Fibroblast of the conjunctiva (primary cell): ENCODE measurements around the gene CACNA1C.
"Not testable (repeated sequence)": the region's sequence is repeated elsewhere in the genome, so short reads cannot be mapped to it uniquely, and the experiment has no call there.

ENCODE experiments used
- DNase-seq: peaks from one replicate; pipeline ENCODE4 v3.0.0-alpha.2; 2010; ENCODE audit warnings: low read depth

The CACNA1C gene

DNA sequence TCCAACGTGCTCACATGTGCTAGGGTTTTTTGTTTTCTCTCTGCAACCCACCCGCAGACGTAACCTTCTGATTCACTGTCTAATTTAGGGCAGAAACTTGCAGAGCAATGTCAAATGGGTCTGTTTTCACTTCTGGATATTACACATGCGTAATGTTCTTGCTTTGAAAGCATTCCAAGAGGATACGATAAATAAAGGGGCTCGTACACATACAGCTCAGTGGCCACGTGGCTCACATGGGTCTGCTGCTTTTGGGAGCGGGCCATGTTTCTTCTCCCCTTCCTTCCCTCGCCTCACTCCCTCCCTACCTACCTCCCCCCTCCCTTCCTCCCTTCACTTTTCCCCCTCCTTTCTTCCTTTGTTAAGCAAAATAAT lies 23.4 kb downstream of the CACNA1C start:
- peak; percentile 26 for DNase-seq

GRCh38 chr12:2076728-2077127 lies 23.9 kb downstream of the CACNA1C start:
- DNase-seq: no peak

- no peak for DNase-seq
Observed at GRCh38 chr12:2080604-2081003, 27.8 kb downstream of the CACNA1C start.

GRCh38 chr12:2082321-2082720 lies 29.5 kb downstream of the CACNA1C start:
- DNase-seq: no peak

GRCh38 chr12:2083008-2083407 lies 30.2 kb downstream of the CACNA1C start:
- DNase-seq: no peak

DNA sequence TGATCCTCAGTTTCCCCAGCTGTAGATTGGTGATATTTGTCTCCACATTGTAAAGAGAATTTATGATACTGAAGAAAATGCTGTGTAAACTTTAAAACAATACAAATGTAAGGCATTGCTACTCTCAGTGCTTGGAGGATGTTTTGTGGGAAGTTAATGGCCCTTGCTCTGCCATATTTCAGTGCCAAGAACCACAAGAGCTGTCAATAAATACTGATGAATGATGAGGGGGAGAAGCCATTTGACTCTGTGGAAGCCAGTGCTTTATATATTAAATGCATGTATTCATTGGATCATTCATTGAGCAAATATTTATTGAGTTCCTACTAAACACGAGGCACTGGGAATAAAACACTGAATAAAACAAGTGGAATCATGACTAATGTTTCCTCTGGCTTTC lies 30.8 kb downstream of the CACNA1C start:
- no peak for DNase-seq

DNA sequence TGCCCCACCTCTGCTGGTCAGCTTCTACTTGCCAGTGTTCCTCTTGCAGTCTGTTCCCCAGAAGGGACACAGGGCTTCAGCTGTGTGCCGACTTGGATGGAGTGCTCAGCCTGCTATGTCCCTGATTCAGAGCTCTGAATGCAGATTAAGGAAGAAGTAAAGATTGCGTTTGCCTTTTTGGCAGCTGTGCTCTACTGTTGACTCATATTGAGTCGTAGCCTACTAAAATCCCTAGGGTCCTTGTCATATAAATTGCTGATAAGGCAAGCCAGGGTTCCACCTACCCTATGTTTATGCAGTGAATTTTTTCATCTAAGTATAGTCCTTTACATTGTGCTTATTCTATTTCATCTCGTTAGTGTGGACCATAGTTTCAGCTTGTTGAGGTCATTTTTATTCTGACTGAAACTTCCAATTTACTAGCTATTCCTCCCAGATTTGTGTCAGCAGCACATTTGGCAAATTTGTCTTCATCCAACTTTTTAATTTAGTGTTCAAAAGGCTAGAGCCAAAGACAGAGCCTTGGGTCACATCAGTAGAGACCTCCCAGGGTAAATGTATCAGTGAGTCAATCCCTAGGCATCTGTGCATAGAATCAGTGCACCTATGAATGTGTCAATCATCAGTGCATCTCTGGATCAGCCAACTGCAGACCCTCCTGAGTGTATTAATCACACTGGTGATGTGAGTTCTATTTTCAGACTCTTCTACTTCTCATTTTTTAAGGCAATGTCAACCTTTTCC lies 31.9 kb downstream of the CACNA1C start:
- DNase-seq: peak; percentile 42

DNA sequence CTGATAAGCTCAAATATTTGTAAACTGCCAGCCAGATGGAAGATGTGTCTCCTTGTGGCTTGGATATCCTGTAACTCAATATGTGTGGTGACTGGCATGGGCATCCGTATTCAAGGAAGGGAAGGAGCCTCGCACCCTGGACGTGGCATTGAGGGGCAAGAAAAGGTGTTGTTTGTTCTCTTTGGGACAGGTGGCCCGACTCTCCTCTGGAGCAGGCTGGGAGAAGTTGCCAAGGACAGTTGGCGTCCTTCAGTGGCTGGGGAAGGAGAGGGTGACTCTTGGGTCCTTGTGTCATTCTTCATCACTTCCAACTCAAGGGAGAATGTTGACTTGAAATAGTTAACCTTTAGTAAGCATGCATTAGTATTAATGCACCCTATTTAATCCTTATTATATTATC lies 39.6 kb downstream of the CACNA1C start:
- DNase-seq: no peak

GRCh38 chr12:2092890-2093289 lies 40.1 kb downstream of the CACNA1C start:
- DNase-seq: no peak

DNA sequence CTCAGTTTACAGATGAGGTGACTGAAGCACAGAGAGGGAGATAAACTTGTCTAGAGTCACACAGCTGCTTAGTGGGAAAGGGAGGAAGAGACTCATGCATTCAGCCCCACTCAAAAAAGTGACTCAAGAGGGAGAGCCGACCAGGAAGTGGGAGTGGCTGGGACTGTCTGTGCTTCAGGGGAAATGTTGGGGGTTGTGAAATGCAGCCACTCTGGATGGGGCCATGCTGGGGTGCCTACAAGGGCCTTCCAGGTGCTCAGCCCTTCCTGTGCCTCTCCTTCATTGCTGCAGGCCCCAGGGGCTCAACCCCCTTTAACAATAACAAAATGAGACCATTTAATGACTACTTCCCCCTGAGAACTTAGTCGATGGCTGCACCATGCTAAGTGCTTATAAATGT lies 41.8 kb downstream of the CACNA1C start:
- DNase-seq: no peak

DNA sequence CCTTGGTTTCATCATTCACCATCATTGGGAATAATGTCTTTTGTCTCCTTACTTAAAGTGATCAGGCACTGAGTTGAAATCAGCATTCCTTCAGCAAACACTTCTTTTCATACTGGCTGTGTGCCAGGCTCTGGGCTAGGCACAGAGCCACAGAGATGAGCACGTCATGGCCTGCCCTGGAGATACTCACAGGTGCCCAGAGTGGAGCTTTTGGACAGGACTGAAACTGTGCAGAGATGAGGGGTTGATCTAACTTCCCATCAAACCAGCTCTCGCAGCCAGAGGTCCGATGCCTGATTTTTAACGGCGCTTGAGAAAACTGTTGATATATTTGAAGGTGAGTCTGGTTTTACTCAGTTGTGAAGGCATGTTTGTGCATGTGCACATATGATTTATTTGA lies 43.1 kb downstream of the CACNA1C start:
- DNase-seq: no peak

GRCh38 chr12:2097617-2098016 lies 44.8 kb downstream of the CACNA1C start:
- no peak for DNase-seq

DNA sequence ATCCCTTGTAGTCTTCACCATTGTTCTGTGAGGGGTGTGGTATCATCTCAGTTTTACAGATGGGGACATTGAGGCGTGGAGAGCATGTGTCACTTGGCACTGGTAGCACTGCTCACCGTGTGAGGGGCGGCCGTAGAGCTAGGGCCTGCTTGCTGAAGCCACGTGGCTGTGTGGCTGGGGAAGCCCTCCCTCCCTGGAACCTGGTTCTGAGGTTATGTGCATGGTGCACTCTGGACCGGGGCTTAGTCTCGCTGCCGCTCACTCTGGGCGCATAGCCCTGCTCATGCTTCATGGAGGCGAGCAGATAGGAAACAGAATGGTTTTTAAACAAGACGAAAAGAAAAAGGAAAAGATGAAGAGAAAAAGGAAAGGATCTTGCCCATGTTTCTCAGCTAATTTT lies 46.1 kb downstream of the CACNA1C start:
- no peak for DNase-seq

DNA sequence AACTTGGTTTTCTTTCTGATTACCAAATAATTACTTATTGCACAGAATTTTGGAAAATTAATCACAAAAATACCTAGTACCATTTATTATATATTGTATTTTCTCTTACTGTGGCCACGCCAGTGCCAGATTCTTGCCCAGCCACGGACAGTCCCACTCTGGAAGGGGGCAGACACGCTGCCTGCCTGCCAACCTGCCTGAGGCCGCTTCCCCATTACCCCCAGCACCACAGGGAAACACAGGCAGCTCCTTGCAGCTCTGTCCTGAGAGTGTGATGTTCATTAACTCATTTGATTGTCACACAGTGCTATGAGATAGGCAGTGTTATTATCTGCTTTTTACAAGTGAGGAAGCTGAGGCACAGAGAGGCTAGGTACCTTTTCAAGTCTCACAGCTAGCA lies 46.8 kb downstream of the CACNA1C start:
- DNase-seq: no peak

GRCh38 chr12:2101359-2101758 lies 48.6 kb downstream of the CACNA1C start:
- DNase-seq: no peak

DNA sequence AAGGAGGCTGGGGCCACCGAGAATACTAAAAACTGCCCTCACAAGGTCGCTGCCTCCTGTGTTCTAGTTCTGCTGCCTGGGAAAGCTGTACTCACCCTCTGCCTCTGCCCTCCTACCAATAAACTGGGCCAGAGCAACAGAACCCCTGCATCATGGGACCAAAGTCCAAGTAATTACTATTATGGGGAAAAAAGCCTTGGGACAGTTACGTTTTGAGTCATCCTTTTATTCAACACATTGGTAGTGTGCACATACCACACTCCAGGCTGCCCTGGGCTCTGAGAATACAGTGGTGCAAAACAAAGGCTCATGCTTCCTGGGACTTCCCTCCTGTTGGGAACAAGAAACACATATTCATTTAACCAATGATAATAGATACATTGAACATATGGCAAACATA lies 49.0 kb downstream of the CACNA1C start:
- DNase-seq: no peak

DNA sequence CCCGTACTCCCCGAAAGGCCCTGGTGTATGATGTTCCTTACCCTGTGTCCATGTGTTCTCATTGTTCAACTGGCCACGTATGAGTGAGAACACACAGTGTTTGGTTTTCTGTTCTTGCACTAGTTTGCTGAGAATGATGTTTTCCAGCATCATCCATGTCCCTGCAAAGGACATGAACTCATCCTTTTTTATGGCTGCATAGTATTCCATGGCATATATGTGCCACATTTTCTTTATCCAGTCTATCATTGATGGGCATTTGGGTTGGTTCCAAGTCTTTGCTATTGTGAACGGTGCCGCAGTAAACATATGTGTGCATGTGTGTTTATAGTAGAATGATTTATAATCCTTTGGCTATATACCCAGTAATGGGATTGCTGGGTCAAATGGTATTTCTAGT lies 49.9 kb downstream of the CACNA1C start:
- DNase-seq: not testable (repeated sequence)

- not testable (repeated sequence) for DNase-seq
Observed at GRCh38 chr12:2105387-2105786, 52.6 kb downstream of the CACNA1C start.

DNA sequence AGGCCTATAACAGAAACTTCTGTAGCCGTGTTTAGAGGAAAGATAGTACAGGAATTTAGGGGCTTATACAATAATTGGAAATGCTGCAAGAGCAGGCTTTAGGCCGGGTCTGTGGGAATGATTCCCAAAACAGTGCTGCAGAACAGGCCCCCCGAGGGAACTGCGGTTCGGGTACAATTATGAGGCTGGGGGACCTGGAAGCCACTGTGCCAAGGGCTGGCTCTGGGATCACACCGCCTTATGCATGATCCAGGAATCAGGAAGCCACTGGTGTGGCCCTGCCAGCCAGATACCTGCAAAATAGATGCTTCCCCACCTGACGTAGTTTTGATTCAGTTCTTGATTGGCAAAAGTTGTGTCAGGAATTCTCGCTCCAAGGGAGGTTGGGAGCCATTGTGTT lies 55.4 kb downstream of the CACNA1C start:
- no peak for DNase-seq

DNA sequence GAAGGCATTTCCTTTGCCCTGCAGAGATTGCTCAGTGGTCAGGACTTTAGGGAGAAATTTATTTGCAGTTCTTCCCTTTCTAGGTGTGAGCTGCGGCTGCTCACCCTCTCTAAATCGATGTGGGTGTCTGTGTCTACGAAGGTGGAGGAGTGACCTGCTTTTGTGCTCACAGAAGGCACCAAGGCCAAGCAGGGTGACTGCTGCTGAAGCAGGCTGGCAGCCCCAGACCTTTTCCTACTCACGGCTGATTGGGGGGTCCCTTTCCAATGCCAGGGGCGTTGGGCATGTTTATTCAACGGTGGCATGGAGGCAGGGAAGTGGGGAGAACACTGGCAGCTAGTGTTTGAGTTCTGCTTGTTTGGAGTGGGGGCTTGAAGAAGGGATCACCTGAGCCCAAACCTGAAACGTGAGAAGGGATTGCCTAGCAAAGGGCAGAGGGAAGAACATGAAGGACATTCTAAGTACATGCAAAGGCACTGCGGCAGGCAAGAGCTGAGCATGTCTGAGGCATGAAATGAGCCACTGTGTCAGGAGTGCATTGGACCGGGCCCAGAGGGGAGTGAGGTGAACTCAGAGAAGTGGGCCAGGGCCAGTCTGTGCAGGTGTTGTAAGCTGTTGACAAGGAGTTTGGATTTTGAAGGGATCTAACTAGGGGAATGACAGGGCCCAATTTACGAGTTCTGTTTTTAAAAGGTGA lies 56.3 kb downstream of the CACNA1C start:
- no peak for DNase-seq

- no peak for DNase-seq
Observed at GRCh38 chr12:2110127-2110526, 57.3 kb downstream of the CACNA1C start.

GRCh38 chr12:2110849-2111566 lies 58.2 kb downstream of the CACNA1C start:
- no peak for DNase-seq

DNA sequence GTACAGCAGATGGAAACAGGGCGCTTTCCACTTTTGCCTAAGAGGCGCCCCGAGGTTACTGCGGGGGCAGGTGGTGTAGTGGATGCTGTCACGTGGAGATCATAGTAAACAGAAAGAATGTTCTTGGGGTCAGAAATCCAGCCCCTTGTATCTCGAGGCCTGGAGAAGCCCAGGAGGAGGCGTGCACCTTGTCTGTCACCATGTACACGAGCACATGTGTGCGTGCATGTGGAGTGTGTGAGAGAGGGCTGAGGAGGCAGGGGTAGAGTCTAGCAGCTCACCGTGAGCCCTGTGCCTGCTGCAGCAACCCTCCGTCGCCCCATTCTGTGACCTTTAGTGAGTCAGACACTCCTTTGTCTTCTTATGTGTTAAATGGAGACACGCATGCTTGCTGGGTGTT lies 59.0 kb downstream of the CACNA1C start:
- DNase-seq: no peak
